Measurements from ENCODE around the gene LETM1. TPM values are rescaled to one million over a fixed set of nuclear protein-coding genes. Genes with fewer than 3 reads are reported as not detected.

LETM1 gene
- total and polyA plus RNA-seq, 2 experiments from 2014 or later: 23.3 to 68.9 TPM

DNA sequence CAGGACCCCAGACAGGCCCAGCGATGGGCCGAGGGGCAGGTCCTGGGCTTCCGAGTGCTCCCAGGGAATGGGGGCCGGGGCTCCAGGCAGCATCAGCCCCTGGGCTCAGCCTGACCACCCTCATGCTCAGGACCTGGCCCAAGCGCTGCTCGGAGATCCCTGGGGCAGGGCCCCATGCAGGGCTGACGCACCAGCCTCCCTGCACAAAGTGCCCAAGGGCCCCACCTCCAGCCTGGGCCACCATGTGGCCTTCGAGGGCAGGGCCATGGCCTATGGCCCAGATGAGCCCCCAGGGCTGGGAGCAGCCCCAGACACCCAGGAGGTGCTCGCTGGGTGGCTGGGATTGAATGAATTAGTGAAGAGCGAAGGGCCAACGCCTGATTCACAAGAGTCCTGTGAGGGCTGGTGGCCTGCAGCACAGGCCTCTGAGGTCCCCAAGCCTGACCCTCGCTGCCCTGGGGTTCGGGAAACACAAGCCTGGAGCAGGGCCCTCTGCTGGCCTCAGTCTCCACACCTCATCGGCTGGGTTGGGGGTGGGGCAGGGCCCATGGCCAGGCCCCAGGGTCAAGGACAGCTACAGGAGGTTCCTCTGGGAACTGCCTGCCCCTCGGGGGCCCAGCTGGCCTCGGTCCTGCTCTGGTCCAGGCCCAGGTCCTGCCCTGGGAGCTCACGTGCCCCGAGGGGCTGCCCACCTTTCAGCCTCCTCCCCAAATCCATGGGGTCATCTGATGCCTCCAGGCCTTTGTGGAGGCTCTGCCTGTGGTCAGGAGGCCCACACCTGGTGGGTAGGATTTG lies 76.2 kb downstream of the LETM1 start:
- Mint-ChIP-seq H3K36me3 (ENCODE audit: low read depth) (no peaks in the 10 kb centered on the region), H3K4me1 (peaks cover 20% of the 10 kb centered on the region; the same call in 1 of the 3 replicates), H3K9me3 (no peaks in the 10 kb centered on the region), H3K4me3 (no peak overlapping the region), H3K27ac (no peak overlapping the region), H3K27me3 (ENCODE audit: insufficient read depth, low read depth, poor library complexity) (peaks cover 6% of the 10 kb centered on the region)
- TF ChIP-seq ZNF114 (CRISPR knock-in tag; IDR thresholded peaks at IDR 0.05): no peak
- TF ChIP-seq NANOG (IDR thresholded peaks at IDR 0.05; ENCODE audit: borderline replicate concordance): no peak
- peak in 1 of 2 experiments; percentile 47; a peak in 2 of 4 replicates for TF ChIP-seq CTCF (conservative IDR thresholded peaks at IDR 0.05; ENCODE audit: low read depth in 2 of 2)
- Histone ChIP-seq H3K27me3 (ENCODE audit: insufficient read depth) (no peaks in the 10 kb centered on the region), H3K4me1 (ENCODE audit: insufficient read depth) (peaks cover 19% of the 10 kb centered on the region), H4K20me1 (replicated peaks; ENCODE audit: insufficient read depth) (no peaks in the 10 kb centered on the region), H3K27ac (ENCODE audit: low read depth) (no peak overlapping the region), H3K4me3 (no peak overlapping the region), H3K79me2 (replicated peaks; ENCODE audit: insufficient read depth) (no peaks in the 10 kb centered on the region), H3F3A (replicated peaks; ENCODE audit: low read depth) (0 out of 2 replicates have a peak, but pooled peaks cover 3% of the 10 kb centered on the region), H3K36me3 (ENCODE audit: insufficient read depth) (no peaks in the 10 kb centered on the region), H3K9me2 (ENCODE audit: insufficient read depth) (no peaks in the 10 kb centered on the region), H2AFZ (no peak overlapping the region; the same call in 1 of the 2 replicates), H3K4me2 (no peak overlapping the region)
- DNase-seq (ENCODE audit: low spot score) (no peak), ATAC-seq (no peak)

DNA sequence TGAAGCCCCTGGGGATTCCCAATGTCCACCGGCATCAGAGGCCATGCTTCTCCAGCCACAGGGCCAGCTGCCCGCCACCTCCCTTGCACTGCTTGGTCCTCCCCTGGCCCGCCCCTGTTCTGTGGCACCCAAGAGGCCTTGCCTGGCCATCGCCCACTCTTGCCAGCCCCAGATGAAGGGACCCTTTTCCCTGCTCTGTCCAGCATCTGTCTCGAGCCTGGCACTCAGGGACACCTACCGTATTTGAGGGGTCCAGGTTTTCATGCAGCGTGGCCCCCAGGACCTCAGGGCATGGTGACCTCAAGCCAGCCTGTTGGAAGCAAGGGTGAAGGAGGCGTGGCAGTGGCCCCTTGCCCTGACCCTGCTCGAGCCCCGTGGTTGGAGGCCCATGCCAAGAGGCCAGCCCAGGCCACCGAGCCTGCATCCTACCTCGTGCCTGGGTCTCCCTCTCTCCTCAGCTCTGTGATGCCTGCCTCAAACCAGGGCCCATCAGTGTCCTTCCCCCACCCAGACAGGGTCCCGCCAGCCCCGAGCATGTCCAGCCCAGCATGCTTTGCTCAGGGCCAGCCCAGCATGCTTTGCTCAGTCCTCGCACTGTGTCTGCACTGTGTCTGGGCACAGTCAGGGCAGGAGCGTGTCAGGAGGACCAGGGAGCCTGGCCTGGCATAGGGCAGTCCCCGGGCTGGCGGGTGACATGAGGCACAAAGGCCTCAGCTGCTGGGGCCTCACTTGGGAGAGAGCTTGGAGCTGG lies 77.1 kb downstream of the LETM1 start:
- Histone ChIP-seq H3K4me2 (peak overlapping the region; percentile 57), H3K36me3 (ENCODE audit: insufficient read depth) (no peaks in the 10 kb centered on the region), H3K9me2 (ENCODE audit: insufficient read depth) (no peaks in the 10 kb centered on the region), H3K4me3 (no peak overlapping the region), H4K20me1 (replicated peaks; ENCODE audit: insufficient read depth) (no peaks in the 10 kb centered on the region), H3F3A (replicated peaks; ENCODE audit: low read depth) (0 out of 2 replicates have a peak, but pooled peaks cover 3% of the 10 kb centered on the region), H3K27me3 (ENCODE audit: insufficient read depth) (no peaks in the 10 kb centered on the region), H3K79me2 (replicated peaks; ENCODE audit: insufficient read depth) (no peaks in the 10 kb centered on the region), H3K27ac (ENCODE audit: low read depth) (peak overlapping the region; percentile 66; the same call in 1 of the 2 replicates), H3K4me1 (ENCODE audit: insufficient read depth) (peaks cover 19% of the 10 kb centered on the region), H2AFZ (no peak overlapping the region)
- TF ChIP-seq JUNB (IDR thresholded peaks at IDR 0.05; ENCODE audit: unreplicated experiment) (no peak), CTCF (conservative IDR thresholded peaks at IDR 0.05; ENCODE audit: low read depth in 2 of 2) (no peak), NANOG (IDR thresholded peaks at IDR 0.05; ENCODE audit: borderline replicate concordance) (no peak), EZH2phosphoT487 (IDR thresholded peaks at IDR 0.05; ENCODE audit: unreplicated experiment) (no peak), POLR2AphosphoS5 (IDR thresholded peaks at IDR 0.05; ENCODE audit: low read depth) (no peak)
- TF ChIP-seq, protein P1, sequence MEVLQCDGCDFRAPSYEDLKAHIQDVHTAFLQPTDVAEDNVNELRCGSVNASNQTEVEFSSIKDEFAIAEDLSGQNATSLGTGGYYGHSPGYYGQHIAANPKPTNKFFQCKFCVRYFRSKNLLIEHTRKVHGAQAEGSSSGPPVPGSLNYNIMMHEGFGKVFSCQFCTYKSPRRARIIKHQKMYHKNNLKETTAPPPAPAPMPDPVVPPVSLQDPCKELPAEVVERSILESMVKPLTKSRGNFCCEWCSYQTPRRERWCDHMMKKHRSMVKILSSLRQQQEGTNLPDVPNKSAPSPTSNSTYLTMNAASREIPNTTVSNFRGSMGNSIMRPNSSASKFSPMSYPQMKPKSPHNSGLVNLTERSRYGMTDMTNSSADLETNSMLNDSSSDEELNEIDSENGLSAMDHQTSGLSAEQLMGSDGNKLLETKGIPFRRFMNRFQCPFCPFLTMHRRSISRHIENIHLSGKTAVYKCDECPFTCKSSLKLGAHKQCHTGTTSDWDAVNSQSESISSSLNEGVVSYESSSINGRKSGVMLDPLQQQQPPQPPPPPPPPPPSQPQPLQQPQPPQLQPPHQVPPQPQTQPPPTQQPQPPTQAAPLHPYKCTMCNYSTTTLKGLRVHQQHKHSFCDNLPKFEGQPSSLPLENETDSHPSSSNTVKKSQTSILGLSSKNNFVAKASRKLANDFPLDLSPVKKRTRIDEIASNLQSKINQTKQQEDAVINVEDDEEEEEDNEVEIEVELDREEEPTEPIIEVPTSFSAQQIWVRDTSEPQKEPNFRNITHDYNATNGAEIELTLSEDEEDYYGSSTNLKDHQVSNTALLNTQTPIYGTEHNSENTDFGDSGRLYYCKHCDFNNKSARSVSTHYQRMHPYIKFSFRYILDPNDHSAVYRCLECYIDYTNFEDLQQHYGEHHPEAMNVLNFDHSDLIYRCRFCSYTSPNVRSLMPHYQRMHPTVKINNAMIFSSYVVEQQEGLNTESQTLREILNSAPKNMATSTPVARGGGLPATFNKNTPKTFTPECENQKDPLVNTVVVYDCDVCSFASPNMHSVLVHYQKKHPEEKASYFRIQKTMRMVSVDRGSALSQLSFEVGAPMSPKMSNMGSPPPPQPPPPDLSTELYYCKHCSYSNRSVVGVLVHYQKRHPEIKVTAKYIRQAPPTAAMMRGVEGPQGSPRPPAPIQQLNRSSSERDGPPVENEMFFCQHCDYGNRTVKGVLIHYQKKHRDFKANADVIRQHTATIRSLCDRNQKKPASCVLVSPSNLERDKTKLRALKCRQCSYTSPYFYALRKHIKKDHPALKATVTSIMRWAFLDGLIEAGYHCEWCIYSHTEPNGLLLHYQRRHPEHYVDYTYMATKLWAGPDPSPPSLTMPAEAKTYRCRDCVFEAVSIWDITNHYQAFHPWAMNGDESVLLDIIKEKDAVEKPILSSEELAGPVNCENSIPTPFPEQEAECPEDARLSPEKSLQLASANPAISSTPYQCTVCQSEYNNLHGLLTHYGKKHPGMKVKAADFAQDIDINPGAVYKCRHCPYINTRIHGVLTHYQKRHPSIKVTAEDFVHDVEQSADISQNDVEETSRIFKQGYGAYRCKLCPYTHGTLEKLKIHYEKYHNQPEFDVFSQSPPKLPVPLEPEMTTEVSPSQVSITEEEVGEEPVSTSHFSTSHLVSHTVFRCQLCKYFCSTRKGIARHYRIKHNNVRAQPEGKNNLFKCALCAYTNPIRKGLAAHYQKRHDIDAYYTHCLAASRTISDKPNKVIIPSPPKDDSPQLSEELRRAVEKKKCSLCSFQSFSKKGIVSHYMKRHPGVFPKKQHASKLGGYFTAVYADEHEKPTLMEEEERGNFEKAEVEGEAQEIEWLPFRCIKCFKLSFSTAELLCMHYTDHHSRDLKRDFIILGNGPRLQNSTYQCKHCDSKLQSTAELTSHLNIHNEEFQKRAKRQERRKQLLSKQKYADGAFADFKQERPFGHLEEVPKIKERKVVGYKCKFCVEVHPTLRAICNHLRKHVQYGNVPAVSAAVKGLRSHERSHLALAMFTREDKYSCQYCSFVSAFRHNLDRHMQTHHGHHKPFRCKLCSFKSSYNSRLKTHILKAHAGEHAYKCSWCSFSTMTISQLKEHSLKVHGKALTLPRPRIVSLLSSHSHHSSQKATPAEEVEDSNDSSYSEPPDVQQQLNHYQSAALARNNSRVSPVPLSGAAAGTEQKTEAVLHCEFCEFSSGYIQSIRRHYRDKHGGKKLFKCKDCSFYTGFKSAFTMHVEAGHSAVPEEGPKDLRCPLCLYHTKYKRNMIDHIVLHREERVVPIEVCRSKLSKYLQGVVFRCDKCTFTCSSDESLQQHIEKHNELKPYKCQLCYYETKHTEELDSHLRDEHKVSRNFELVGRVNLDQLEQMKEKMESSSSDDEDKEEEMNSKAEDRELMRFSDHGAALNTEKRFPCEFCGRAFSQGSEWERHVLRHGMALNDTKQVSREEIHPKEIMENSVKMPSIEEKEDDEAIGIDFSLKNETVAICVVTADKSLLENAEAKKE (CRISPR knock-in tag; IDR thresholded peaks at IDR 0.05): no peak
- Mint-ChIP-seq H3K9me3 (no peaks in the 10 kb centered on the region), H3K27me3 (ENCODE audit: insufficient read depth, low read depth, poor library complexity) (peaks cover 6% of the 10 kb centered on the region), H3K4me1 (peaks cover 21% of the 10 kb centered on the region; the same call in 2 of the 3 replicates), H3K4me3 (no peak overlapping the region), H3K36me3 (ENCODE audit: low read depth) (no peaks in the 10 kb centered on the region), H3K27ac (no peak overlapping the region)
- DNase-seq (ENCODE audit: low spot score) (no peak), ATAC-seq (no peak)

All from GM23338 (cell line).